HepG2 (cell line): Measurements from ENCODE around the gene ZSCAN26. TPM values are rescaled to one million over a fixed set of nuclear protein-coding genes. Genes with fewer than 3 reads are reported as not detected.

ENCODE experiments used
- CBX1 ChIP-seq: IDR thresholded peaks from one replicate; pipeline ENCODE4 v1.6.1; 2016; ENCODE audit warnings: antibody characterized with exemption, low read depth
- ELF3 ChIP-seq: IDR thresholded peaks from 2 replicates; pipeline ENCODE4 v1.6.1; 2016; ENCODE audit warnings: missing genetic modification reagents, missing compliant biosample characterization
- FOXJ3 ChIP-seq: sonication (generic); formaldehyde crosslinking; IDR thresholded peaks from 2 replicates; pipeline ENCODE4 v1.4.0; 2020; ENCODE audit warnings: missing genetic modification reagents, mild to moderate bottlenecking, borderline replicate concordance
- FOXO1 ChIP-seq: sonication (generic); formaldehyde crosslinking; IDR thresholded peaks from 2 replicates; pipeline ENCODE4 v1.4.0; 2020; ENCODE audit warnings: missing genetic modification reagents
- GABPA ChIP-seq, 2 experiments: IDR thresholded peaks; 2 replicates each; pipeline ENCODE4 v1.6.1; 2011 to 2016; ENCODE audit warnings: low read depth in 2 of 2, low read length in 1 of 2, missing biosample characterization in 1 of 2, missing genetic modification characterization in 1 of 2
- HNF4G ChIP-seq, 2 experiments: sonication (generic) in 1 of 2; formaldehyde crosslinking in 1 of 2; IDR thresholded peaks; 2 replicates each; pipeline versions ENCODE4 v1.4.0 to v1.6.1; 2011 to 2020; ENCODE audit warnings: borderline replicate concordance in 2 of 2, low read depth in 2 of 2, mild to moderate bottlenecking in 2 of 2, low read length in 1 of 2, missing genetic modification reagents in 1 of 2, moderate library complexity in 1 of 2
- HOXA3 ChIP-seq: sonication (generic); formaldehyde crosslinking; IDR thresholded peaks from 2 replicates; pipeline ENCODE4 v1.5.0; 2020; ENCODE audit warnings: missing genetic modification reagents
- KDM4B ChIP-seq: sonication (generic); formaldehyde crosslinking; IDR thresholded peaks from 2 replicates; pipeline ENCODE4 v1.4.0; 2020; ENCODE audit warnings: missing genetic modification reagents
- PHF21A ChIP-seq: sonication (generic); formaldehyde crosslinking; IDR thresholded peaks from 2 replicates; pipeline ENCODE4 v1.5.0; 2020; ENCODE audit warnings: mild to moderate bottlenecking, missing genetic modification reagents
- SAP130 ChIP-seq: IDR thresholded peaks from 2 replicates; pipeline ENCODE4 v1.6.1; 2016; ENCODE audit warnings: low read depth
- ZBTB3 ChIP-seq: sonication (generic); formaldehyde crosslinking; IDR thresholded peaks from 2 replicates; pipeline ENCODE4 v1.4.0; 2020; ENCODE audit warnings: low read depth, mild to moderate bottlenecking, moderate library complexity, missing genetic modification reagents, borderline replicate concordance
- ZFY ChIP-seq: sonication (generic); formaldehyde crosslinking; IDR thresholded peaks from 2 replicates; pipeline ENCODE4 v1.4.0; 2020; ENCODE audit warnings: missing genetic modification reagents
- ZNF3 ChIP-seq: IDR thresholded peaks from 2 replicates; pipeline ENCODE4 v1.7.0; 2017; ENCODE audit warnings: inconsistent platforms
- ZNF33B ChIP-seq: sonication (generic); formaldehyde crosslinking; IDR thresholded peaks from 2 replicates; pipeline ENCODE4 v1.5.1; 2020; ENCODE audit warnings: mild to moderate bottlenecking, missing genetic modification reagents
- ZNF792 ChIP-seq: IDR thresholded peaks from 2 replicates; pipeline ENCODE4 v1.6.1; 2016
- ZSCAN31 ChIP-seq: sonication (generic); formaldehyde crosslinking; IDR thresholded peaks from 2 replicates; pipeline ENCODE4 v1.5.0; 2020; ENCODE audit warnings: low read depth, mild to moderate bottlenecking, missing genetic modification reagents
- polyA plus RNA-seq, 8 experiments: library from polyadenylated mRNA; depleted of rRNA in 3 of 8; stranded (reverse) in 7 of 8; unstranded in 1 of 8; fragments of >200 nt; fragmentation: Illumina TruSeq in 4 of 8; extraction: Trizol in 4 of 8; gene quantifications; 2 replicates each; pipeline versions ENCODE4 v1.2.1 to v1.2.3, GENCODE V29; 2011 to 2016; ENCODE audit warnings: low read depth in 4 of 8, missing spikeins in 1 of 8, mixed read lengths in 1 of 8; ENCODE audit not compliant: insufficient read depth in 1 of 8
- total RNA-seq, 5 experiments: library from RNA; depleted of rRNA; stranded (reverse); fragments of >200 nt; fragmentation: Illumina TruSeq; extraction: Trizol; gene quantifications; 2 replicates each; pipeline ENCODE4 v1.2.3, GENCODE V29; 2016; ENCODE audit warnings: low read depth in 1 of 5
- TF ChIP-seq, protein P1 (sequence below): sonication (generic); formaldehyde crosslinking; IDR thresholded peaks from 2 replicates; pipeline ENCODE4 v1.5.0; 2020; ENCODE audit warnings: missing genetic modification reagents
- TF ChIP-seq, protein P2 (sequence below): sonication (generic); formaldehyde crosslinking; IDR thresholded peaks from 2 replicates; pipeline ENCODE4 v1.8.0; 2022; ENCODE audit warnings: mild to moderate bottlenecking, missing genetic modification reagents
- TF ChIP-seq, protein P3 (sequence below): IDR thresholded peaks from 2 replicates; pipeline ENCODE4 v1.6.1; 2016
- TF ChIP-seq, protein P4 (sequence below): sonication (generic); formaldehyde crosslinking; IDR thresholded peaks from 2 replicates; pipeline ENCODE4 v1.8.0; 2023; ENCODE audit warnings: mild to moderate bottlenecking, missing genetic modification reagents
- TF ChIP-seq, protein P5 (sequence below): sonication (generic); formaldehyde crosslinking; IDR thresholded peaks from 2 replicates; pipeline ENCODE4 v1.9.0; 2021; ENCODE audit warnings: missing genetic modification reagents, borderline replicate concordance

Gene ZSCAN26
- total and polyA plus RNA-seq, 2 of the 13 experiments (the other 11 are each of a cell fraction or from before 2014, with no cell fraction given): 12.0 to 15.6 TPM

DNA sequence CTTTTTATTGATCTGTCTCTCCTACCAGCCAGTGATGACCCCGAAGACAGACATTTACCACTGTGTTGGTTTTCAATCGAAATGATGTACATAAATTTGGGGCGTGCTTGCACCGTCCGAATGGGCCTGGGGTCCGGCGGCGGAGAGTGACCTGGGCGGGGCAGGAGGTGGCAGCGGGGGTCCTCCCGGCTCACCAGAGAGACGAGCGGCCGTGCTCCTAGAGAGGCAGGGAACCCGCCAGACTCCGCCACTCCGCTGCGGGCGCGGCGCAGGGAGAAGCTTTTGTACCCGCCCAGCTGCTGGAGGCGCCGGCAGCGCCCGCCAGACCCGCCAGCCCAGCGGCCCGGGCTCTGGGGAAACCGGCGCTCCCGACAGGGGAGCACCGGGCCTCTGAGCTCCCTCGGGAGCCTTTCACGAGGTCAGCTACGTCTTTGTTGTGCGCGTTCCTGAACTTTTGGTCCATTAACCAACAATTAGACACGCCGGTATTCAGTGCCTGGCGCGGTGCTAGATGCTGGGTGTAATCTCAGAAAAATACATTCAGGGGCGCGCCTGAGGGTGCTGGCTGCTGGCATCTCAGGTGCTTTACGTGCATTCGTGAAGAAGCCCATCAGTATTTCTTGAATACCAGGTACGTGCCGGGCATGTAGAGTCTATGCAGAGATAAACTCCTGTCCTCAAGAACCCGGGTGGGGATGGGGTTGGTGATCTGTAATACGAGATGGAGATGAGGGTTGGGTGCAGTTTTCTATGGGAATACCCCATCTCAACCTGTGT is 14.5 kb downstream of the ZSCAN26 start, which contains the start of gene PGBD1 (continued):
- TF ChIP-seq ELF3 (CRISPR knock-in tag) (0 out of 2 replicates have a peak, but pooled peaks have one; percentile 15), HNF4G (IDR thresholded peaks at IDR 0.05; ENCODE audit: borderline replicate concordance, low read depth, low read length) (no peak), HNF4G (CRISPR knock-in tag; IDR thresholded peaks at IDR 0.05; ENCODE audit: borderline replicate concordance, low read depth) (no peak), ZNF33B (CRISPR knock-in tag) (peak; percentile 52; the same call in 1 of the 2 replicates), ZFY (CRISPR knock-in tag) (peak; percentile 65), ZNF792 (CRISPR knock-in tag) (peak; percentile 82; the same call in 1 of the 2 replicates), SAP130 (CRISPR knock-in tag) (peak; percentile 92), ZNF3 (CRISPR knock-in tag) (no peak), CBX1 (no peak), KDM4B (peak; percentile 49; the same call in 1 of the 2 replicates), FOXJ3 (CRISPR knock-in tag) (peak; percentile 25; the same call in 1 of the 2 replicates), ZSCAN31 (peak; percentile 79), HOXA3 (peak; percentile 83), FOXO1 (CRISPR knock-in tag) (peak; percentile 50), GABPA (IDR thresholded peaks at IDR 0.05; ENCODE audit: low read depth, low read length) (peak; percentile 60), GABPA (CRISPR knock-in tag; IDR thresholded peaks at IDR 0.05; ENCODE audit: low read depth) (peak; percentile 80), PHF21A (peak; percentile 85), ZBTB3 (CRISPR knock-in tag) (no peak)
- TF ChIP-seq, protein P1, sequence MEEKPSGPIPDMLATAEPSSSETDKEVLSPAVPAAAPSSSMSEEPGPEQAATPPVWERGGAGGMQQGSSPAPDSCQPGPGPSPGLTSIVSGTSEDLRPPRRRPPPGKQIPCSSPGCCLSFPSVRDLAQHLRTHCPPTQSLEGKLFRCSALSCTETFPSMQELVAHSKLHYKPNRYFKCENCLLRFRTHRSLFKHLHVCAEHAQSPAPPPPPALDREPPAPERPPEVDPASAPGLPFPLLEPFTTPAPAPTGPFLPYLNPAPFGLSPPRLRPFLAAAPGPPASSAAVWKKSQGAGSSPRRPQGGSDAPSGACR: peak; percentile 90; the same call in 1 of the 2 replicates
- TF ChIP-seq, protein P2, sequence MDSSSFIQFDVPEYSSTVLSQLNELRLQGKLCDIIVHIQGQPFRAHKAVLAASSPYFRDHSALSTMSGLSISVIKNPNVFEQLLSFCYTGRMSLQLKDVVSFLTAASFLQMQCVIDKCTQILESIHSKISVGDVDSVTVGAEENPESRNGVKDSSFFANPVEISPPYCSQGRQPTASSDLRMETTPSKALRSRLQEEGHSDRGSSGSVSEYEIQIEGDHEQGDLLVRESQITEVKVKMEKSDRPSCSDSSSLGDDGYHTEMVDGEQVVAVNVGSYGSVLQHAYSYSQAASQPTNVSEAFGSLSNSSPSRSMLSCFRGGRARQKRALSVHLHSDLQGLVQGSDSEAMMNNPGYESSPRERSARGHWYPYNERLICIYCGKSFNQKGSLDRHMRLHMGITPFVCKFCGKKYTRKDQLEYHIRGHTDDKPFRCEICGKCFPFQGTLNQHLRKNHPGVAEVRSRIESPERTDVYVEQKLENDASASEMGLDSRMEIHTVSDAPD (CRISPR knock-in tag): no peak
- TF ChIP-seq, protein P3, sequence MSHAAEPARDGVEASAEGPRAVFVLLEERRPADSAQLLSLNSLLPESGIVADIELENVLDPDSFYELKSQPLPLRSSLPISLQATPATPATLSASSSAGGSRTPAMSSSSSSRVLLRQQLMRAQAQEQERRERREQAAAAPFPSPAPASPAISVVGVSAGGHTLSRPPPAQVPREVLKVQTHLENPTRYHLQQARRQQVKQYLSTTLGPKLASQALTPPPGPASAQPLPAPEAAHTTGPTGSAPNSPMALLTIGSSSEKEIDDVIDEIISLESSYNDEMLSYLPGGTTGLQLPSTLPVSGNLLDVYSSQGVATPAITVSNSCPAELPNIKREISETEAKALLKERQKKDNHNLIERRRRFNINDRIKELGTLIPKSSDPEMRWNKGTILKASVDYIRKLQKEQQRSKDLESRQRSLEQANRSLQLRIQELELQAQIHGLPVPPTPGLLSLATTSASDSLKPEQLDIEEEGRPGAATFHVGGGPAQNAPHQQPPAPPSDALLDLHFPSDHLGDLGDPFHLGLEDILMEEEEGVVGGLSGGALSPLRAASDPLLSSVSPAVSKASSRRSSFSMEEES (CRISPR knock-in tag): peak; percentile 52; the same call in 1 of the 2 replicates
- TF ChIP-seq, protein P4, sequence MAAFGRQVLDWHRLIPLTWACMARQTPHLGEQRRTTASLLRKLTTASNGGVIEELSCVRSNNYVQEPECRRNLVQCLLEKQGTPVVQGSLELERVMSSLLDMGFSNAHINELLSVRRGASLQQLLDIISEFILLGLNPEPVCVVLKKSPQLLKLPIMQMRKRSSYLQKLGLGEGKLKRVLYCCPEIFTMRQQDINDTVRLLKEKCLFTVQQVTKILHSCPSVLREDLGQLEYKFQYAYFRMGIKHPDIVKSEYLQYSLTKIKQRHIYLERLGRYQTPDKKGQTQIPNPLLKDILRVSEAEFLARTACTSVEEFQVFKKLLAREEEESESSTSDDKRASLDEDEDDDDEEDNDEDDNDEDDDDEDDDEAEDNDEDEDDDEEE (CRISPR knock-in tag): no peak
- TF ChIP-seq, protein P5, sequence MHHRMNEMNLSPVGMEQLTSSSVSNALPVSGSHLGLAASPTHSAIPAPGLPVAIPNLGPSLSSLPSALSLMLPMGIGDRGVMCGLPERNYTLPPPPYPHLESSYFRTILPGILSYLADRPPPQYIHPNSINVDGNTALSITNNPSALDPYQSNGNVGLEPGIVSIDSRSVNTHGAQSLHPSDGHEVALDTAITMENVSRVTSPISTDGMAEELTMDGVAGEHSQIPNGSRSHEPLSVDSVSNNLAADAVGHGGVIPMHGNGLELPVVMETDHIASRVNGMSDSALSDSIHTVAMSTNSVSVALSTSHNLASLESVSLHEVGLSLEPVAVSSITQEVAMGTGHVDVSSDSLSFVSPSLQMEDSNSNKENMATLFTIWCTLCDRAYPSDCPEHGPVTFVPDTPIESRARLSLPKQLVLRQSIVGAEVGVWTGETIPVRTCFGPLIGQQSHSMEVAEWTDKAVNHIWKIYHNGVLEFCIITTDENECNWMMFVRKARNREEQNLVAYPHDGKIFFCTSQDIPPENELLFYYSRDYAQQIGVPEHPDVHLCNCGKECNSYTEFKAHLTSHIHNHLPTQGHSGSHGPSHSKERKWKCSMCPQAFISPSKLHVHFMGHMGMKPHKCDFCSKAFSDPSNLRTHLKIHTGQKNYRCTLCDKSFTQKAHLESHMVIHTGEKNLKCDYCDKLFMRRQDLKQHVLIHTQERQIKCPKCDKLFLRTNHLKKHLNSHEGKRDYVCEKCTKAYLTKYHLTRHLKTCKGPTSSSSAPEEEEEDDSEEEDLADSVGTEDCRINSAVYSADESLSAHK (CRISPR knock-in tag): peak; percentile 70; the same call in 1 of the 2 replicates
